H1 (cell line): Measurements from ENCODE around the gene IFNE. TPM values are rescaled to one million over a fixed set of nuclear protein-coding genes. Genes with fewer than 3 reads are reported as not detected.

Source experiments
- CTCF ChIA-PET: fragments of 300-600 bp; sonication (Branson Sonifier 250); formaldehyde crosslinking; loops from one replicate; lab custom pipeline; 2021; ENCODE audit not compliant: partially characterized antibody; lab: Charles Lee
- POLR2A ChIA-PET: fragments of 300-600 bp; sonication (Branson Sonifier 250); formaldehyde crosslinking; loops from one replicate; lab custom pipeline; 2021; ENCODE audit warnings: inconsistent platforms; ENCODE audit not compliant: partially characterized antibody; lab: Charles Lee
- DNase-seq, 2 experiments: peaks; one replicate each; pipeline versions ENCODE4 v3.0.0 to v3.0.0-alpha.2; 2010 to 2022; ENCODE audit warnings: low spot score in 2 of 2, low read depth in 1 of 2, mixed read lengths in 1 of 2
- FAIRE-seq: peaks from 2 replicates; lab custom pipeline; 2011; peaks lifted over from hg19 to GRCh38; lab: Jason Lieb, UNC
- H2AFZ ChIP-seq: 2 replicates; pipeline ENCODE4 v1.8.1; 2012; ENCODE audit warnings: low read length, inconsistent platforms
- H2AK5ac ChIP-seq: 2 replicates; pipeline ENCODE4 v1.6.1; 2013; ENCODE audit warnings: low read depth, low read length
- H2BK120ac ChIP-seq: replicated peaks from 2 replicates; pipeline ENCODE3; 2013; ENCODE audit warnings: low read depth, low read length, inconsistent platforms
- H2BK12ac ChIP-seq: 2 replicates; pipeline ENCODE4 v1.6.1; 2013; ENCODE audit warnings: low read depth, low read length
- H2BK15ac ChIP-seq: 2 replicates; pipeline ENCODE4 v1.6.1; 2013; ENCODE audit warnings: low read length
- H2BK20ac ChIP-seq: 2 replicates; pipeline ENCODE4 v1.6.1; 2013; ENCODE audit warnings: low read length
- H2BK5ac ChIP-seq: 2 replicates; pipeline ENCODE4 v1.6.1; 2013; ENCODE audit warnings: low read depth, low read length
- H3K14ac ChIP-seq: 2 replicates; pipeline ENCODE4 v1.6.1; 2013; ENCODE audit warnings: inconsistent platforms; ENCODE audit not compliant: insufficient read length
- H3K18ac ChIP-seq: 2 replicates; pipeline ENCODE4 v1.6.1; 2013; ENCODE audit warnings: low read length; ENCODE audit errors: extremely low read depth
- H3K23ac ChIP-seq: 2 replicates; pipeline ENCODE4 v1.6.1; 2013; ENCODE audit warnings: inconsistent platforms; ENCODE audit not compliant: insufficient read length
- H3K23me2 ChIP-seq: 2 replicates; pipeline ENCODE4 v1.6.1; 2013; ENCODE audit warnings: low read depth, low read length
- H3K27ac ChIP-seq: 2 replicates; pipeline ENCODE4 v1.6.1; 2011; ENCODE audit warnings: low read depth, low read length, inconsistent platforms
- H3K27me3 ChIP-seq, 4 experiments: replicated peaks in 1 of 4; 1 replicate in 1 of 4; 2 replicates in 3 of 4; pipeline versions ENCODE4 v1.6.1 to v1.8.1; 2011 to 2013; ENCODE audit warnings: low read length in 3 of 4, mild to moderate bottlenecking in 3 of 4, inconsistent platforms in 2 of 4, mixed read lengths in 2 of 4, moderate library complexity in 1 of 4; ENCODE audit not compliant: control insufficient read depth in 3 of 4, insufficient read depth in 3 of 4; ENCODE audit errors: extremely low read depth in 1 of 4
- H3K36me3 ChIP-seq, 4 experiments: 2 replicates each; pipeline versions ENCODE4 v1.6.1 to v1.8.1; 2011 to 2013; ENCODE audit warnings: mild to moderate bottlenecking in 4 of 4, low read length in 3 of 4, moderate library complexity in 2 of 4, control low read depth in 1 of 4, inconsistent platforms in 1 of 4; ENCODE audit not compliant: insufficient read depth in 4 of 4, control insufficient read depth in 2 of 4
- H3K4ac ChIP-seq: replicated peaks from 2 replicates; pipeline ENCODE3; 2013; ENCODE audit warnings: low read length, low read depth, mixed read lengths, inconsistent platforms; ENCODE audit not compliant: insufficient read length
- H3K4me1 ChIP-seq, 4 experiments: replicated peaks in 1 of 4; 1 replicate in 1 of 4; 2 replicates in 3 of 4; pipeline versions ENCODE4 v1.6.1 to v1.8.1; 2011 to 2013; ENCODE audit warnings: low read length in 3 of 4, inconsistent platforms in 2 of 4, mixed read lengths in 1 of 4; ENCODE audit not compliant: insufficient read depth in 4 of 4, control insufficient read depth in 3 of 4
- H3K4me2 ChIP-seq, 2 experiments: 2 replicates each; pipeline versions ENCODE4 v1.6.1 to v1.8.1; 2011 to 2013; ENCODE audit warnings: low read depth in 2 of 2, low read length in 2 of 2, control low read depth in 1 of 2, inconsistent platforms in 1 of 2, mild to moderate bottlenecking in 1 of 2; ENCODE audit not compliant: insufficient read depth in 1 of 2
- H3K4me3 ChIP-seq, 4 experiments: fragments of 200-600, 300-600 bp in 1 of 4; sonication (generic), shearing (Covaris generic), sonication (Bioruptor Twin) in 1 of 4; 2 replicates each; pipeline versions ENCODE4 v1.5.1 to v1.8.1; 2011 to 2016; ENCODE audit warnings: low read length in 4 of 4, low read depth in 3 of 4, control low read depth in 2 of 4, inconsistent platforms in 2 of 4, mild to moderate bottlenecking in 2 of 4, mixed read lengths in 1 of 4, moderate library complexity in 1 of 4; ENCODE audit not compliant: insufficient read depth in 2 of 4; ENCODE audit errors: extremely low read depth in 1 of 4
- H3K56ac ChIP-seq: replicated peaks from 2 replicates; pipeline ENCODE3; 2013; ENCODE audit warnings: low read depth, mild to moderate bottlenecking, mixed read lengths, low read length, inconsistent platforms; ENCODE audit not compliant: insufficient read length
- H3K79me1 ChIP-seq: 2 replicates; pipeline ENCODE4 v1.6.1; 2013; ENCODE audit warnings: low read depth, low read length, control low read depth
- H3K79me2 ChIP-seq, 2 experiments: 2 replicates each; pipeline versions ENCODE4 v1.6.1 to v1.8.1; 2012 to 2013; ENCODE audit warnings: low read length in 2 of 2, mild to moderate bottlenecking in 2 of 2, inconsistent platforms in 1 of 2; ENCODE audit not compliant: insufficient read depth in 2 of 2, control insufficient read depth in 1 of 2
- H3K9ac ChIP-seq, 4 experiments: replicated peaks in 1 of 4; 1 replicate in 1 of 4; 2 replicates in 3 of 4; pipeline versions ENCODE4 v1.6.1 to v1.8.1; 2011 to 2013; ENCODE audit warnings: low read depth in 3 of 4, low read length in 3 of 4, control low read depth in 2 of 4, mild to moderate bottlenecking in 2 of 4, moderate library complexity in 2 of 4, inconsistent platforms in 1 of 4; ENCODE audit errors: extremely low read depth in 1 of 4
- H3K9me3 ChIP-seq, 2 experiments: 2 replicates each; pipeline versions ENCODE4 v1.6.1 to v1.8.1; 2012 to 2013; ENCODE audit warnings: mild to moderate bottlenecking in 2 of 2, moderate library complexity in 2 of 2, control low read depth in 1 of 2, inconsistent platforms in 1 of 2, low read depth in 1 of 2, low read length in 1 of 2, mixed read lengths in 1 of 2; ENCODE audit not compliant: insufficient read depth in 2 of 2
- H4K20me1 ChIP-seq, 2 experiments: replicated peaks in 1 of 2; 2 replicates each; pipeline versions ENCODE3 to v1.8.1; 2011 to 2013; ENCODE audit warnings: inconsistent platforms in 2 of 2, low read length in 2 of 2, mild to moderate bottlenecking in 1 of 2; ENCODE audit not compliant: insufficient read depth in 2 of 2, control insufficient read depth in 1 of 2
- H4K5ac ChIP-seq: 2 replicates; pipeline ENCODE4 v1.6.1; 2013; ENCODE audit warnings: low read length, low read depth, mixed read lengths, inconsistent platforms; ENCODE audit not compliant: insufficient read length
- H4K8ac ChIP-seq: 2 replicates; pipeline ENCODE4 v1.8.0; 2013; ENCODE audit warnings: mild to moderate bottlenecking, moderate library complexity, low read length, inconsistent platforms; ENCODE audit not compliant: insufficient read depth; ENCODE audit errors: extremely low read depth
- H4K91ac ChIP-seq: replicated peaks from 2 replicates; pipeline ENCODE3; 2013; ENCODE audit warnings: low read length, mixed read lengths, inconsistent platforms; ENCODE audit not compliant: insufficient read length
- BRCA1 ChIP-seq: IDR thresholded peaks from 2 replicates; pipeline ENCODE4 v1.6.1; 2012; ENCODE audit warnings: low read depth, low read length, improper control_type of control experiment
- KDM4A ChIP-seq: IDR thresholded peaks from one replicate; pipeline ENCODE4 v1.7.1; 2012; ENCODE audit warnings: low read depth, mild to moderate bottlenecking, moderate library complexity, low read length, inconsistent platforms; ENCODE audit not compliant: severe bottlenecking
- WGBS, 2 experiments: shearing (Covaris generic) in 1 of 2; methylation state at CpG; one replicate each; pipeline versions ENCODE4 v1.1.6 to v1.1.7; 2013 to 2015; ENCODE audit warnings: low lambda C conversion rate in 2 of 2, mixed read lengths in 2 of 2, inconsistent platforms in 1 of 2, low coverage in 1 of 2, missing lambda C conversion rate in 1 of 2; ENCODE audit not compliant: insufficient replicate concordance in 2 of 2, insufficient coverage in 1 of 2, insufficient read length in 1 of 2; ENCODE audit errors: extremely low coverage in 1 of 2, missing lambda C conversion rate in 1 of 2; 5-methylcytosine and 5-hydroxymethylcytosine counted together
- polyA plus RNA-seq, 7 experiments: library from polyadenylated mRNA; depleted of rRNA in 3 of 7; stranded (reverse) in 5 of 7; unstranded in 2 of 7; fragments of >200 nt in 5 of 7; fragments of 200-250 nt in 2 of 7; gene quantifications; 1 replicate in 5 of 7; 2 replicates in 1 of 7; 4 replicates in 1 of 7; pipeline versions ENCODE4 v1.2.1 to v1.2.3, GENCODE V29; 2011 to 2013; ENCODE audit warnings: missing spikeins in 2 of 7, mixed read lengths in 2 of 7
- total RNA-seq: library from RNA; stranded (reverse); fragmentation: NEBNext Ultra II Directional; extraction: Animal tissue kit (Norgen Biotek cat#: 25700); gene quantifications from 2 replicates; pipeline ENCODE4 v1.2.1, GENCODE V29; 2021

IFNE gene
- total and polyA plus RNA-seq, 2 of the 8 experiments (the other 6 are each of a cell fraction or from before 2014, with no cell fraction given) = 0.08 TPM; not detected in 1

GRCh38 chr9:21473236-21473635 lies 8.9 kb downstream of the IFNE start:
- no peak overlapping the region for H4K8ac ChIP-seq
- H3K14ac ChIP-seq = no peak overlapping the region
- H2AK5ac ChIP-seq = no peak overlapping the region
- POLR2A ChIA-PET = no interaction called here
- no peak overlapping the region for H3K4me3 ChIP-seq
- no peaks in the 10 kb centered on the region for H3K27me3 ChIP-seq
- no peaks in the 10 kb centered on the region for H3K79me2 ChIP-seq
- no peak for DNase-seq
- H2BK15ac ChIP-seq = no peak overlapping the region
- H3K4ac ChIP-seq = no peak overlapping the region
- no peak overlapping the region for H3K56ac ChIP-seq
- no peak for TF ChIP-seq BRCA1
- TF ChIP-seq KDM4A = no peak
- no peaks in the 10 kb centered on the region for H3K23me2 ChIP-seq
- no peaks in the 10 kb centered on the region for H4K20me1 ChIP-seq
- no peak overlapping the region for H3K23ac ChIP-seq
- 88% methylated on average over 3 of the region's 3 CpGs; no CpG with 5 or more reads in 1 of the 2 experiments for WGBS, 2 experiments
- H2AFZ ChIP-seq = no peak overlapping the region
- H3K9me3 ChIP-seq = no peaks in the 10 kb centered on the region
- H3K79me1 ChIP-seq = no peaks in the 10 kb centered on the region
- H3K4me1 ChIP-seq = 0 out of 7 replicates have a peak, but pooled peaks cover 0 to 3% (median 0%) of the 10 kb centered on the region in 4 experiments
- H2BK12ac ChIP-seq = no peak overlapping the region
- H3K4me2 ChIP-seq = no peak overlapping the region
- H3K36me3 ChIP-seq = no peaks in the 10 kb centered on the region
- no peak overlapping the region for H4K91ac ChIP-seq
- no peak overlapping the region for H4K5ac ChIP-seq
- H2BK20ac ChIP-seq = no peak overlapping the region
- no peak overlapping the region for H3K27ac ChIP-seq
- CTCF ChIA-PET = interaction anchor here (0.7 to 1.6 kb wide), 12 partner anchors 9 to 871 kb away, joined by 3 to 7 read pairs (median 3); partner anchors contain the start of gene IFNE
- H3K18ac ChIP-seq = no peak overlapping the region
- H2BK5ac ChIP-seq = no peak overlapping the region
- H2BK120ac ChIP-seq = no peak overlapping the region
- no peak overlapping the region for H3K9ac ChIP-seq
- FAIRE-seq = no peak
